IPS-18c (cell line): ENCODE measurements around the gene POLR2E.

ENCODE experiments used
- H3K4me3 ChIP-seq: 2 replicates; pipeline ENCODE4 v1.7.0; 2013; ENCODE audit warnings: low read depth, mild to moderate bottlenecking, low read length, moderate library complexity; ENCODE audit not compliant: insufficient read depth
- H3K9me3 ChIP-seq: one replicate; pipeline ENCODE4 v1.6.1; 2013; ENCODE audit warnings: mild to moderate bottlenecking, low read length, moderate library complexity; ENCODE audit not compliant: control insufficient read depth, insufficient read depth

The POLR2E gene

GRCh38 chr19:1037621-1038064, 57.5 kb downstream of the POLR2E start:
- H3K4me3 ChIP-seq: no peak overlapping the region; the same call in 1 of the 2 replicates

More at GRCh38 chr19:1037621-1038064, 57.5 kb downstream of the POLR2E start:
- no peaks in the 10 kb centered on the region for H3K9me3 ChIP-seq
